ENCODE results near the gene GSN. TPM values are rescaled to one million over a fixed set of nuclear protein-coding genes. Genes with fewer than 3 reads are reported as not detected.

The GSN gene
- total RNA-seq, 4 donors from 2014 or later = 3,163 to 12,584 (median 6,723) TPM

- TF ChIP-seq CTCF (IDR thresholded peaks at IDR 0.05; ENCODE audit: low read depth) = no peak
Measured at GRCh38 chr9:121280715-121281613, 13.0 kb downstream of the GSN start.

- no peak for TF ChIP-seq CTCF (IDR thresholded peaks at IDR 0.05; ENCODE audit: low read depth)
Measured at GRCh38 chr9:121281614-121282276, 13.8 kb downstream of the GSN start.

GRCh38 chr9:121282277-121283079 is 14.5 kb downstream of the GSN start:
- TF ChIP-seq CTCF (IDR thresholded peaks at IDR 0.05; ENCODE audit: low read depth) = no peak

GRCh38 chr9:121283080-121283398 is 15.1 kb downstream of the GSN start:
- no peak for TF ChIP-seq CTCF (IDR thresholded peaks at IDR 0.05; ENCODE audit: low read depth)

- no peak for TF ChIP-seq CTCF (IDR thresholded peaks at IDR 0.05; ENCODE audit: low read depth)
Measured at GRCh38 chr9:121283856-121284732, 16.1 kb downstream of the GSN start.

GRCh38 chr9:121284733-121285451 is 16.9 kb downstream of the GSN start:
- no peak for TF ChIP-seq CTCF (IDR thresholded peaks at IDR 0.05; ENCODE audit: low read depth)

Data from subcutaneous adipose tissue (tissue), 4 donors.